GM12878 (cell line): Measurements from ENCODE around the gene PNMA6E. TPM values are rescaled to one million over a fixed set of nuclear protein-coding genes. Genes with fewer than 3 reads are reported as not detected.

ENCODE experiments used
- ATAC-seq: fragments of 200-7000 bp; cut with Tn5 transposase; 3 replicates; pipeline ENCODE4 v1.9.1; 2020; ENCODE audit warnings: mild to moderate bottlenecking, moderate library complexity
- BruUV-seq: library from RNA; stranded (reverse); fragments of 400-500 nt; replicated peaks from 2 replicates; lab custom pipeline; 2021; lab: Mats Ljungman, UMichigan
- CTCF ChIA-PET: fragments of 300-600 bp; sonication (Branson Sonifier 250); formaldehyde crosslinking; extraction: SDS; loops from one replicate; lab custom pipeline; 2021; ENCODE audit warnings: inconsistent platforms; lab: Yijun Ruan, JAX
- POLR2A ChIA-PET: fragments of 350-600 bp; formaldehyde crosslinking; extraction: SDS; loops from one replicate; lab custom pipeline; 2021; ENCODE audit warnings: inconsistent platforms; lab: Charles Lee
- RAD21 ChIA-PET: fragments of 300-600 bp; sonication (Branson Sonifier 250); formaldehyde crosslinking; loops from one replicate; lab custom pipeline; 2023; ENCODE audit warnings: antibody characterized with exemption; ENCODE audit not compliant: unreplicated experiment; lab: Charles Lee
- SMC1A ChIA-PET: fragments of 300-600 bp; sonication (Branson Sonifier 250); formaldehyde crosslinking; loops from one replicate; lab custom pipeline; 2023; ENCODE audit not compliant: unreplicated experiment, uncharacterized antibody; lab: Charles Lee
- DNase-seq: peaks from one replicate; pipeline ENCODE4 v3.0.0-alpha.2; 2011; ENCODE audit warnings: low read depth, low spot score
- FAIRE-seq: peaks from 3 replicates; lab custom pipeline; 2011; peaks lifted over from hg19 to GRCh38; lab: Jason Lieb, UNC
- H2AFZ ChIP-seq: 2 replicates; pipeline ENCODE4 v1.6.0; 2011; ENCODE audit warnings: low read depth, low read length, control low read depth; ENCODE audit not compliant: control insufficient read depth
- H3K27ac ChIP-seq: 2 replicates; pipeline ENCODE4 v1.5.1; 2011; ENCODE audit warnings: control low read depth; ENCODE audit not compliant: control insufficient read depth, insufficient read depth
- H3K27me3 ChIP-seq, 2 experiments: replicated peaks in 1 of 2; 2 replicates each; pipeline versions ENCODE4 v1.6.0 to v1.6.1; 2011; ENCODE audit warnings: low read length in 1 of 2; ENCODE audit not compliant: control insufficient read depth in 2 of 2, insufficient read depth in 2 of 2
- H3K36me3 ChIP-seq, 2 experiments: 2 replicates each; pipeline ENCODE4 v1.5.1; 2011; ENCODE audit warnings: low read length in 1 of 2; ENCODE audit not compliant: control insufficient read depth in 2 of 2, insufficient read depth in 2 of 2
- H3K4me1 ChIP-seq: 2 replicates; pipeline ENCODE4 v1.6.1; 2011; ENCODE audit warnings: mild to moderate bottlenecking, low read length, moderate library complexity, mixed read lengths; ENCODE audit not compliant: control insufficient read depth, insufficient read depth
- H3K4me2 ChIP-seq: 2 replicates; pipeline ENCODE4 v1.6.0; 2011; ENCODE audit warnings: control low read depth; ENCODE audit not compliant: control insufficient read depth, insufficient read depth
- H3K4me3 ChIP-seq: fragments of 200-600 bp; sonication (generic); 2 replicates; pipeline ENCODE4 v1.5.1; 2016
- H3K79me2 ChIP-seq: 2 replicates; pipeline ENCODE4 v1.6.0; 2011; ENCODE audit warnings: low read length; ENCODE audit not compliant: control insufficient read depth, insufficient read depth
- H3K9ac ChIP-seq: 2 replicates; pipeline ENCODE4 v1.8.0; 2011; ENCODE audit warnings: low read length, control low read depth, mixed read lengths; ENCODE audit not compliant: control insufficient read depth, insufficient read depth
- H3K9me3 ChIP-seq: replicated peaks from 3 replicates; pipeline ENCODE4 v1.5.1; 2011; ENCODE audit warnings: mild to moderate bottlenecking, low read length; ENCODE audit not compliant: control insufficient read depth, insufficient read depth
- H4K20me1 ChIP-seq: 2 replicates; pipeline ENCODE4 v1.6.0; 2011; ENCODE audit not compliant: control insufficient read depth, insufficient read depth
- ZSCAN29 ChIP-seq: fragments of 450-650 bp; IDR thresholded peaks from 2 replicates; pipeline ENCODE4 v1.6.1; 2017; ENCODE audit warnings: mild to moderate bottlenecking, moderate library complexity
- WGBS: methylation state at CpG from one replicate; pipeline ENCODE4 v1.1.6; 2016; ENCODE audit warnings: low lambda C conversion rate; ENCODE audit not compliant: insufficient replicate concordance, insufficient coverage; ENCODE audit errors: missing lambda C conversion rate; 5-methylcytosine and 5-hydroxymethylcytosine counted together
- in situ Hi-C: fragments of 300-500 bp; cut with MboI; formaldehyde crosslinking; loops from 9 replicates; pipeline ENCODE4 v1.14.3; 2018; ENCODE audit warnings: mixed read lengths
- intact Hi-C: fragments of 100-400 bp; cut with micrococcal nuclease; formaldehyde crosslinking; loops from one replicate; pipeline ENCODE4 v1.14.2; 2022; ENCODE audit not compliant: unreplicated experiment
- polyA plus RNA-seq, 11 experiments: library from polyadenylated mRNA; depleted of rRNA in 4 of 11; unstranded in 6 of 11; stranded (reverse) in 5 of 11; fragments of >200 nt; fragmentation: Nextera tagmentation in 4 of 11; fragmentation: Illumina TruSeq in 1 of 11; extraction: Ambion mirVana in 4 of 11; extraction: Trizol in 1 of 11; gene quantifications; 1 replicate in 1 of 11; 2 replicates in 10 of 11; pipeline versions ENCODE4 v1.2.1 to v1.2.3, GENCODE V29; 2011 to 2016; ENCODE audit warnings: inconsistent platforms in 2 of 11, missing spikeins in 2 of 11, low read depth in 1 of 11
- total RNA-seq, 4 experiments: library from RNA; depleted of rRNA in 3 of 4; stranded (reverse); fragments of >200 nt in 3 of 4; fragmentation: Illumina TruSeq in 1 of 4; extraction: Trizol in 1 of 4; gene quantifications; 2 replicates each; pipeline versions ENCODE4 v1.2.1 to v1.2.3, GENCODE V29; 2013 to 2021
- TF ChIP-seq, protein P1 (sequence below), 3 experiments: IDR thresholded peaks in 2 of 3; conservative IDR thresholded peaks in 1 of 3; 2 replicates each; pipeline ENCODE4 v1.5.1; 2011; ENCODE audit warnings: low read depth in 3 of 3, low read length in 3 of 3, mild to moderate bottlenecking in 3 of 3, control low read depth in 2 of 3, moderate library complexity in 2 of 3, inconsistent platforms in 1 of 3, mixed read lengths in 1 of 3; ENCODE audit not compliant: control insufficient read depth in 2 of 3, insufficient read depth in 1 of 3; ENCODE audit errors: extremely low read depth in 1 of 3

Gene PNMA6E
- total and polyA plus RNA-seq, 10 of the 15 experiments (the other 5 are each of a cell fraction or from before 2014, with no cell fraction given), result not detected

DNA sequence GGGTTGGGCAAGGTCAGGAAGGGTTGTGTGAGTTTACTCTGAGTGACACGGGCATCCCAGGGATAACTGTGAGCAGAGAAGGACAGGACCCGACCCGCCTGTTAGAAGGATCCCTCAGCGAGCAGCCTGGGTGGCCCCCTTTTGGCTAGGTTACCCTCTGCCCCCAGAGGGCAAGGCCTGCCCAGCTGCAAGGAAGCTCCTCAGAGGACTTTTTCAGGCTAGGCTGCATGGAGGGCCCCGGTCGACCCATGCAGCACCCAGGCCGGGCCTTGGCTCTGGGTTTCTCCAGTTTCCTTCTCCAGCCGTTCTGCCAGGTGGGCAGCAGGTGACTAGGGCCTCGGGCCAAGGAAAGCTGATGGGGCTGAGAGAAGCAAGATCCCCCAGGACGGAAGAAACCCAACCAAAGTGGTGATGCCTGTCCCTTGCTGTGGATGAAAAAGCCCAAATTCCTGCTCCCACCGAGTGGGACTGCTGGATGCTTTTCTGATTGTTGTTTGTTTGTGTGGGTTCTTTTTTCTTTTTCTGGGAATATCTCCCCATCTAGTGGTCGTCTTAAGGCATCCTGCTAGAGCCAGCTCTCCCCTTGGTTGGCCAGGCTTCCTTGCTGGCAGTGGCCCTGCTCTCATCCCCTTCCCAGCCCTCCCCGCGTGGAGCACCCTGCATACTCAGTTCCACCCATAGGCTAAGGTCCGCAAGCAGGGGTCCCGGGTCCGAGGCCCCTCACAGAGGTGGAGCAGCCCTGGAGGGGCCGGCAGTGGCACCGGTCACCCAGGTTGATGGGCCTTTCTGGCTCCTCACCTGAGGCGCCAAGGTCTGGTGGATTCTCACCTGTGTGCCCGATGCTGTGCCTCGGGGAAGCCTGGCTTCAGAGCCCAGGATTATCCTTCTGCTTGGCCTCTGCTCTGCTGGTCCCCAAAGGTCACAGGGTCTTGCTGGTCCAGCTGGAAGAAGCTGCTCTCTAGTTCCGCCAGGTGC lies 11.9 kb upstream of the PNMA6E start:
- ChIA-PET SMC1A (no interaction called here), POLR2A (no interaction called here), RAD21 (no interaction called here), CTCF (interaction anchor here (0.9 kb wide), 1 partner anchor 472 kb away, joined by 3 read pairs; no protein-coding TSS in a partner anchor)
- in situ Hi-C loops (no loop called here), intact Hi-C loops (no loop called here)
- WGBS, result 59% methylated on average over 16 of the region's 23 CpGs
- H2AFZ ChIP-seq, result no peak overlapping the region
- TF ChIP-seq, protein P1, sequence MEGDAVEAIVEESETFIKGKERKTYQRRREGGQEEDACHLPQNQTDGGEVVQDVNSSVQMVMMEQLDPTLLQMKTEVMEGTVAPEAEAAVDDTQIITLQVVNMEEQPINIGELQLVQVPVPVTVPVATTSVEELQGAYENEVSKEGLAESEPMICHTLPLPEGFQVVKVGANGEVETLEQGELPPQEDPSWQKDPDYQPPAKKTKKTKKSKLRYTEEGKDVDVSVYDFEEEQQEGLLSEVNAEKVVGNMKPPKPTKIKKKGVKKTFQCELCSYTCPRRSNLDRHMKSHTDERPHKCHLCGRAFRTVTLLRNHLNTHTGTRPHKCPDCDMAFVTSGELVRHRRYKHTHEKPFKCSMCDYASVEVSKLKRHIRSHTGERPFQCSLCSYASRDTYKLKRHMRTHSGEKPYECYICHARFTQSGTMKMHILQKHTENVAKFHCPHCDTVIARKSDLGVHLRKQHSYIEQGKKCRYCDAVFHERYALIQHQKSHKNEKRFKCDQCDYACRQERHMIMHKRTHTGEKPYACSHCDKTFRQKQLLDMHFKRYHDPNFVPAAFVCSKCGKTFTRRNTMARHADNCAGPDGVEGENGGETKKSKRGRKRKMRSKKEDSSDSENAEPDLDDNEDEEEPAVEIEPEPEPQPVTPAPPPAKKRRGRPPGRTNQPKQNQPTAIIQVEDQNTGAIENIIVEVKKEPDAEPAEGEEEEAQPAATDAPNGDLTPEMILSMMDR (IDR thresholded peaks at IDR 0.05 in 2 of 3, conservative IDR thresholded peaks at IDR 0.05 in 1 of 3; ENCODE audit: control insufficient read depth in 2 of 3, extremely low read depth in 1 of 3, insufficient read depth in 1 of 3, low read depth in 3 of 3, low read length in 3 of 3), result peak in 1 of 3 experiments; percentile 8; a peak in 1 of 6 replicates
- TF ChIP-seq ZSCAN29, result no peak
- H3K9me3 ChIP-seq, result no peaks in the 10 kb centered on the region; the same call in 2 of the 3 replicates
- H3K4me2 ChIP-seq, result no peak overlapping the region
- H3K9ac ChIP-seq, result no peak overlapping the region
- no peak for FAIRE-seq
- H4K20me1 ChIP-seq, result no peaks in the 10 kb centered on the region
- no peak overlapping the region for H3K4me3 ChIP-seq
- no peaks in the 10 kb centered on the region for H3K27me3 ChIP-seq
- no TSS peak for BruUV-seq
- no peak overlapping the region for H3K27ac ChIP-seq
- no peak for ATAC-seq
- no peaks in the 10 kb centered on the region for H3K79me2 ChIP-seq
- no peak for DNase-seq
- no peaks in the 10 kb centered on the region for H3K4me1 ChIP-seq
- no peaks in the 10 kb centered on the region; a peak in 1 of 4 replicates for H3K36me3 ChIP-seq
